IPS-18a (cell line): Measurements from ENCODE around the gene ADAM12.

Experiments
- H3K27ac ChIP-seq: one replicate; pipeline ENCODE4 v1.5.1; 2013; ENCODE audit warnings: low read length
- H3K27me3 ChIP-seq: one replicate; pipeline ENCODE4 v1.6.1; 2013; ENCODE audit warnings: mild to moderate bottlenecking, low read length; ENCODE audit not compliant: control insufficient read depth, insufficient read depth
- H3K36me3 ChIP-seq: one replicate; pipeline ENCODE4 v1.6.1; 2013; ENCODE audit warnings: low read depth, low read length; ENCODE audit not compliant: control insufficient read depth
- H3K4me1 ChIP-seq: one replicate; pipeline ENCODE4 v1.6.1; 2013; ENCODE audit warnings: low read depth, low read length; ENCODE audit not compliant: control insufficient read depth
- H3K4me3 ChIP-seq: one replicate; pipeline ENCODE4 v1.5.1; 2013; ENCODE audit warnings: low read length
- H3K9ac ChIP-seq: one replicate; pipeline ENCODE4 v1.6.1; 2013; ENCODE audit warnings: mild to moderate bottlenecking, low read length, moderate library complexity
- H3K9me3 ChIP-seq: one replicate; pipeline ENCODE4 v1.6.1; 2013; ENCODE audit warnings: low read depth, low read length; ENCODE audit not compliant: control insufficient read depth

The ADAM12 gene

GRCh38 chr10:126270111-126270510 lies 118.2 kb downstream of the ADAM12 start:
- no peaks in the 10 kb centered on the region for H3K27me3 ChIP-seq
- H3K9ac ChIP-seq = no peak overlapping the region
- no peaks in the 10 kb centered on the region for H3K9me3 ChIP-seq
- H3K4me3 ChIP-seq = no peak overlapping the region
- H3K4me1 ChIP-seq = no peaks in the 10 kb centered on the region
- H3K36me3 ChIP-seq = no peaks in the 10 kb centered on the region
- H3K27ac ChIP-seq = no peak overlapping the region

DNA sequence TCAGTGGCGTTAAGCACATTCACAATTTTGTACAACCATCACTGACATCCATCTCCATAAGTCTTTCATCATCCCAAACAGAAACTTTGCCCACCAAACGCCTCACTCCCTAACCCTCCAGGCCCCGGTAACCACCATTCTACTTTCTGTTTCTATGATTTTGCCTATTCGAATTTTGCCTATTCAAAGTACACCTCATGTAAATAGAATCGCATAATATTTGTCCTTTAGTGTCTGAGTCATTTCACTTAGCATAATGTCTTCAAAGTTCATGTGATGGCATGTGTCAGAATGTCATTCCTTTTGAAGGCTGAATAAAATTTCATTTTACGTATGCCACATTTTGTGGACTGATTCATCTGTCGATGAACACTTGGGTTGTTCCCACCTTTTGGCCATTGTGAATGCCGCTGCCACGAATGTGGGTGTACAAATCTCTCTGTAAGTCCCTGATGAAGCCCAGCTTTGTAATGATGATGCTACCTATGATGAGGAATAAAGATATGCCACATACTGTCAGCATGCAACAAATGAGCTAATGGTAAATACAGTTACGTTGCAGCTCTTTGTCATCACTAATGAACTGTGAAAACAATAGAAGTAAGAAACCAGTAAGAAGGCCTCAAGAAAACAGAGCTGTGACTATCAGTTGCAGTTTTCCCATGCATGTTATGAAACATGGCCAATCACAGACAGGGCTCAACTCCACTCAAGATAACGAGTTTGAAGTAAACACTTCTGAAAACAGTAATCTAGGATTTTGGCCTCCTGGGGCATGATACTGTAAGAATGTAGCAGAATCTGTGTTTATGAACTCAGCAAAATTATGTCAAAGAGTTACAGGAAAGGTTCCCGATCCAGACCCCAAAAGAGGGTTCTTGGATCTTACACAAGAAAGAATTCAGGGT lies 120.0 kb downstream of the ADAM12 start:
- Histone ChIP-seq H3K4me3 (no peak overlapping the region), H3K27ac (no peak overlapping the region), H3K27me3 (no peaks in the 10 kb centered on the region), H3K9me3 (no peaks in the 10 kb centered on the region), H3K36me3 (no peaks in the 10 kb centered on the region), H3K9ac (no peak overlapping the region), H3K4me1 (no peaks in the 10 kb centered on the region)

DNA sequence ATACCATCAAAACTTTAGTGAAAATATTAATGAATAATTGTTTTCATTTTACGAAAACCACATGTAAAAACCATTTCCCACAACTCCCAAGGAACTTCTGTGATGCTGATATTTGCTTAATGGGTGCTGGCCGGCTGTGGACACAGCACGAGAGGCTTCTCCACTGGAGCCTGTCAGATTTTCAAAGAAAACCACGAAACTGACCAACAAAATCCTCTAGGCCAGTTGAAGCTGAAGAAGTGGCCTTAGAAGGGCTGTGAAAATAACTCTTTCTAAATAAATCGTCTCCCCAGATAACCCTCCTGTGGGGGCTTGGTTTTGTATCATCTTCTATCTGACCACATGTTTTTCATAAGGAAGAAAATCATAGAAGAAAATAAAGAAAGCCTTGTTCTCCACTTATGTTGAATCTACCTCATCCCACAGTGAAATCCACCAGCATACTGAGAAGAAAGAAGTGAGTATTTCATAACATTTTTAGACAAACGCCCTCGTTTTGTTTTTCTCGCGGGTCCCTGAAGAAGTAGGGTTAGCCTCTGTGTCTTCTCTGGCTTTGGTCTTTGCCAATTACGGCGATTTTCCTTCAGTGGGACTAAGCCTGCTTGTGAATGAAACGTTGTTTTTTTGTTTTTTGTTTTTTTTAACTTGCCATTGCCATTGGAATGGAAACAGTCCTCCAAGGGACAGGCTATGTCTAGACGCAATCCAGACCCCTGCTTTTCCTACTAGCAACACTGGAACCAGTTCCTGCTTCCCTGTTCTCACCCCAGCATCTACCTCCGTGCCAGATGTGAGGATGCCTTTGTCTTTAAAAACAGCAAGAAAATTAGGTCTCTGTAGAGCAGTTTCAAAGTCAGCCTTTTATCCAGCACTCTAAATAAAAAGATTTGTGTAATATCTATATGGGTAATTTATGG lies 123.9 kb downstream of the ADAM12 start:
- Histone ChIP-seq H3K9ac (no peak overlapping the region), H3K36me3 (no peaks in the 10 kb centered on the region), H3K4me1 (peaks cover 12% of the 10 kb centered on the region), H3K4me3 (no peak overlapping the region), H3K27ac (no peak overlapping the region), H3K9me3 (no peaks in the 10 kb centered on the region), H3K27me3 (no peaks in the 10 kb centered on the region)

- H3K4me3 ChIP-seq = no peak overlapping the region
- H3K27ac ChIP-seq = no peak overlapping the region
- no peaks in the 10 kb centered on the region for H3K9me3 ChIP-seq
- H3K9ac ChIP-seq = no peak overlapping the region
- no peaks in the 10 kb centered on the region for H3K36me3 ChIP-seq
- peaks cover 12% of the 10 kb centered on the region for H3K4me1 ChIP-seq
- no peaks in the 10 kb centered on the region for H3K27me3 ChIP-seq
Measured at GRCh38 chr10:126263006-126263676, 125.1 kb downstream of the ADAM12 start.

DNA sequence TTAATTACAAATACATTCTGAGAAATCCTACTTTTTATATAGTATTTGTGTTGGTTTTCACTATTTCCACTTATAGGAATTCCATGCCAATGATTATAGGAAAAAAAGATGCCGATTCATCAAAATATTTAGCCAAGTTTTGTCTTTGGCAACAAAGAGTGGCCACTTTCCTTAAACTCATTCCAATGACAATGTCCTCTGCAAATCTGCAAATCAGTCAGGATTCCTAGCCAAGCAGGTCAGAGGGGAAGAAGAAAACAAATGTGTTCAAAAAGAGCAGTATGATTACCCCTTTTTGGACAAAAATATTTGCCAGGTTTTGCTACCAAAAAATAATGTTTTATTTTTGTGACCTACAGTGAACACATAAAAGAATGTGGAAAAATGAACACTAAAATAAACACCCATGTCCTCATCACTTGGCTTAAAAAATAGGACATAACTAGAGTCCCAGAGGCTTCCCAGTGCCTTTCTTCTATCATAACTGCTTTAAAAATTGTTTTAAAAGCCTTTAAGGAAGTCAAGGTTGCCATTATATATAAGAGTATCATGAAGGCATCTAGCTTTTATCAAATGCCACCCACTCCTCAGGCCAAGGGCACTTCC lies 125.9 kb downstream of the ADAM12 start:
- Histone ChIP-seq H3K36me3 (no peaks in the 10 kb centered on the region), H3K4me1 (peaks cover 12% of the 10 kb centered on the region), H3K27ac (no peak overlapping the region), H3K9me3 (no peaks in the 10 kb centered on the region), H3K9ac (no peak overlapping the region), H3K27me3 (no peaks in the 10 kb centered on the region), H3K4me3 (no peak overlapping the region)

DNA sequence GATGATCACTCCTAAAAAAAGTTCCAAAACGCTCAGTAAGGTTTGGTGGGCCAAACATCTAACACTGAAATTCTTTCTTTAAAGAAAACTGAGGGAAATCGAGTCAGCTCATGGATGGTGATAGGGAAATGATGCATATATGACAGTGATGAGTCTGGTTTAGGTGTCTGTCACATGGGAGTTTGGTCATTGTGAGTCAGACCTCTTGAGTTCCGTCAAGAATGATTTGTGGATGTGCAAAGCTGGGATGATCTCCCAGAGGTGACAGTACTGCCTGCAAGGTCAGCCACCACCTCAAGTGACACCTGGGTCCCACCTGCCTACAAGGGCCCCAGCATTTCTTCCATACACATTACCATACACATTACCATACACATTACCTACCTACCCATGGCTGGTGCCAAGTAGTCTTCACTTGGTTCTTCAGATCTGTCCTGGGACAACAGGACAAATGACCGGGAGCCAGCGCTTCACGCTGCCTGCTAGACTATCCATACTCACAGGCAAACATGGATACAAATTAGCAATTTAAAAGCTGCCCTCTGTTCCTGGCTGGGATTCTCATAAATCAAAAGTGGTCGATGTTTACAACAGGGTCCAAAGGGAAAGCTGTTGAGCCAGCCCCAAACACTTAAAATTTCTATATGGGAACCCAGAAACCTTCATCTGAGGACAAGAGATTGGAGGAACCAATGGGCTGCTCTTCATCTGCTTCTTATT lies 128.4 kb downstream of the ADAM12 start:
- Histone ChIP-seq H3K9me3 (no peaks in the 10 kb centered on the region), H3K36me3 (no peaks in the 10 kb centered on the region), H3K27ac (no peak overlapping the region), H3K4me3 (no peak overlapping the region), H3K9ac (no peak overlapping the region), H3K27me3 (no peaks in the 10 kb centered on the region), H3K4me1 (peaks cover 12% of the 10 kb centered on the region)

DNA sequence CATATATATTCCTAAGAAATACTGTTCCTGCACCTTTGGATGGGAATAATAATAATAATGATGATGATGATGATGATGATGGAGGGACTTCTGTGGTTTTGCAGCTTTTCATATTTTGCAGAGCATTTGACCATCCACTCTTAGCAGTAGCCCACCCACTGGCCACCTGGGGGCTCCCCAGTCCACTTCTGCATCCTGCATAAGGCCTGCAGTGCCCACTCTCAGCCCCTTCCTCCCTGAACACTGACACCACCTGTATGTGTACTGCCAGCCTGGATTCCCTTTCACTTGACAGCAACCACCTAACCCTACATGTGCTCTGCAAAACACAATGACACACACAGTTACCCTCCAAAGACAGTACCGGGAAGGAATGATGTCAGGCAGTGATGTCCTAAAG lies 131.4 kb downstream of the ADAM12 start:
- H3K9me3 ChIP-seq = no peaks in the 10 kb centered on the region
- no peak overlapping the region for H3K9ac ChIP-seq
- H3K27me3 ChIP-seq = no peaks in the 10 kb centered on the region
- H3K4me3 ChIP-seq = no peak overlapping the region
- H3K4me1 ChIP-seq = no peaks in the 10 kb centered on the region
- H3K36me3 ChIP-seq = no peaks in the 10 kb centered on the region
- no peak overlapping the region for H3K27ac ChIP-seq

- no peak overlapping the region for H3K27ac ChIP-seq
- H3K27me3 ChIP-seq = no peaks in the 10 kb centered on the region
- H3K9ac ChIP-seq = no peak overlapping the region
- H3K36me3 ChIP-seq = no peaks in the 10 kb centered on the region
- no peaks in the 10 kb centered on the region for H3K4me1 ChIP-seq
- no peak overlapping the region for H3K4me3 ChIP-seq
- H3K9me3 ChIP-seq = no peaks in the 10 kb centered on the region
Measured at GRCh38 chr10:126255313-126255712, 133.0 kb downstream of the ADAM12 start.

DNA sequence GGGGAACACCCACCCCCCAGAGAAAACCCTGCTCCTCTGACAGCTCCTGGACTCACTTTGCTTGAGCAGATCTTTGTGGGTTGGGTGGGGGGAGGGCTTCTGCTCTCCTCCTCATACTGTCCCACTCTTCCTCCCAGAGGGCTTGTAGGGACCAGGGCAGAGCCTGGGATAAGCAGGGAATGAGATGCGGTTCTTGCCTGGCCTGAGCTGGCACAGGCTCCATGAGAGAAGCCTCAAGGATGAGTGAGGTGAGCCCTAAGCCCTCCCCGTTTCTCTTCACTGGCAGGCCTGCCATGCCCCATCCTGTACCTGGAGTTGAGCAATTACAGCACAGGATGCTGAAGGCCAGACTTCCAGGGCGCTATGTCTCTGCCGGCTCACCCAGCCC lies 134.7 kb downstream of the ADAM12 start:
- H3K9ac ChIP-seq = no peak overlapping the region
- H3K36me3 ChIP-seq = no peaks in the 10 kb centered on the region
- H3K9me3 ChIP-seq = no peaks in the 10 kb centered on the region
- no peak overlapping the region for H3K4me3 ChIP-seq
- no peaks in the 10 kb centered on the region for H3K27me3 ChIP-seq
- H3K4me1 ChIP-seq = no peaks in the 10 kb centered on the region
- no peak overlapping the region for H3K27ac ChIP-seq

- H3K36me3 ChIP-seq = no peaks in the 10 kb centered on the region
Measured at GRCh38 chr10:126252884-126253610, 135.2 kb downstream of the ADAM12 start.

More at GRCh38 chr10:126252884-126253610, 135.2 kb downstream of the ADAM12 start:
- no peaks in the 10 kb centered on the region for H3K9me3 ChIP-seq
- no peak overlapping the region for H3K4me3 ChIP-seq
- H3K27ac ChIP-seq = no peak overlapping the region
- H3K9ac ChIP-seq = no peak overlapping the region
- no peaks in the 10 kb centered on the region for H3K4me1 ChIP-seq
- no peaks in the 10 kb centered on the region for H3K27me3 ChIP-seq
